HG03469 (cell line): Measurements from ENCODE around the gene PHACTR1.

Experiments used
- ATAC-seq: cut with Tn5 transposase; IDR thresholded peaks from one replicate; pipeline ENCODE4 v1.9.1; 2021; ENCODE audit warnings: mild to moderate bottlenecking, moderate library complexity, moderate number of reproducible peaks; ENCODE audit not compliant: unreplicated experiment

The PHACTR1 gene

GRCh38 chr6:12974551-12974950 is 258.0 kb downstream of the PHACTR1 start:
- no peak for ATAC-seq

GRCh38 chr6:12976366-12976765 is 259.8 kb downstream of the PHACTR1 start:
- no peak for ATAC-seq

- ATAC-seq: no peak
Observed at GRCh38 chr6:12977206-12977605, 260.6 kb downstream of the PHACTR1 start.

- ATAC-seq: no peak
Observed at GRCh38 chr6:12977806-12978205, 261.2 kb downstream of the PHACTR1 start.

- ATAC-seq: no peak
Observed at GRCh38 chr6:12980741-12981140, 264.2 kb downstream of the PHACTR1 start.

GRCh38 chr6:12984776-12985175 is 268.2 kb downstream of the PHACTR1 start:
- ATAC-seq: no peak

GRCh38 chr6:12987783-12988182 is 271.2 kb downstream of the PHACTR1 start:
- no peak for ATAC-seq

- no peak for ATAC-seq
Observed at GRCh38 chr6:12990162-12990561, 273.6 kb downstream of the PHACTR1 start.

GRCh38 chr6:12991435-12991834 is 274.9 kb downstream of the PHACTR1 start:
- no peak for ATAC-seq

GRCh38 chr6:12992770-12993169 is 276.2 kb downstream of the PHACTR1 start:
- no peak for ATAC-seq

- no peak for ATAC-seq
Observed at GRCh38 chr6:12993283-12993898, 276.8 kb downstream of the PHACTR1 start.

- ATAC-seq: no peak
Observed at GRCh38 chr6:12995419-12995818, 278.9 kb downstream of the PHACTR1 start.

- no peak for ATAC-seq
Observed at GRCh38 chr6:13000537-13000936, 284.0 kb downstream of the PHACTR1 start.

- no peak for ATAC-seq
Observed at GRCh38 chr6:13001927-13002326, 285.4 kb downstream of the PHACTR1 start.

GRCh38 chr6:13004601-13005000 is 288.0 kb downstream of the PHACTR1 start:
- ATAC-seq: no peak

GRCh38 chr6:13005994-13006393 is 289.4 kb downstream of the PHACTR1 start:
- no peak for ATAC-seq

GRCh38 chr6:13006578-13007300 is 290.2 kb downstream of the PHACTR1 start:
- no peak for ATAC-seq

GRCh38 chr6:13007744-13008143 is 291.2 kb downstream of the PHACTR1 start:
- no peak for ATAC-seq

GRCh38 chr6:13009031-13009430 is 292.5 kb downstream of the PHACTR1 start:
- ATAC-seq: no peak

- ATAC-seq: no peak
Observed at GRCh38 chr6:13009461-13009860, 292.9 kb downstream of the PHACTR1 start.

- ATAC-seq: no peak
Observed at GRCh38 chr6:13011612-13012146, 295.1 kb downstream of the PHACTR1 start.

- no peak for ATAC-seq
Observed at GRCh38 chr6:13012296-13012695, 295.7 kb downstream of the PHACTR1 start.
